ENCODE data around the gene ADAMTS9.

The ADAMTS9 gene

GRCh38 chr3:64560791-64561190 is 127.0 kb downstream of the ADAMTS9 start:
- no peaks in the 10 kb centered on the region for H3K27me3 ChIP-seq (ENCODE audit: insufficient read depth, low read length, poor library complexity, severe bottlenecking)
- no peak overlapping the region for H3K4me3 ChIP-seq (ENCODE audit: low read length, poor library complexity, severe bottlenecking)
- no peak for TF ChIP-seq EZH2phosphoT487 (IDR thresholded peaks at IDR 0.05; ENCODE audit: borderline replicate concordance)
- no peak for TF ChIP-seq CTCF (conservative IDR thresholded peaks at IDR 0.05; ENCODE audit: low read length)
- H3K9ac ChIP-seq (ENCODE audit: low read depth, low read length, poor library complexity, severe bottlenecking) = no peak overlapping the region
- H4K20me1 ChIP-seq (ENCODE audit: insufficient read depth, low read length, poor library complexity, severe bottlenecking) = no peaks in the 10 kb centered on the region
- no peak overlapping the region for H2AFZ ChIP-seq (ENCODE audit: low read length)
- H3K4me2 ChIP-seq (ENCODE audit: low read depth, low read length, poor library complexity, severe bottlenecking) = no peak overlapping the region
- H3F3A ChIP-seq (ENCODE audit: low read depth) = no peaks in the 10 kb centered on the region
- no peaks in the 10 kb centered on the region for H3K79me2 ChIP-seq (ENCODE audit: insufficient read depth, low read length)
- no peaks in the 10 kb centered on the region for H3K36me3 ChIP-seq (ENCODE audit: insufficient read depth, low read length)
- no peaks in the 10 kb centered on the region for H3K9me2 ChIP-seq (replicated peaks; ENCODE audit: low read depth, low read length)
- no peaks in the 10 kb centered on the region for H3K4me1 ChIP-seq (ENCODE audit: insufficient read depth, low read length, poor library complexity, severe bottlenecking)
- H3K9me3 ChIP-seq (ENCODE audit: insufficient read depth, low read depth, low read length) = no peaks in the 10 kb centered on the region

GRCh38 chr3:64559588-64559987 is 128.2 kb downstream of the ADAMTS9 start:
- H3K9me2 ChIP-seq (replicated peaks; ENCODE audit: low read depth, low read length) = no peaks in the 10 kb centered on the region
- no peaks in the 10 kb centered on the region for H3K4me1 ChIP-seq (ENCODE audit: insufficient read depth, low read length, poor library complexity, severe bottlenecking)
- H3F3A ChIP-seq (ENCODE audit: low read depth) = no peaks in the 10 kb centered on the region
- no peak overlapping the region for H3K4me2 ChIP-seq (ENCODE audit: low read depth, low read length, poor library complexity, severe bottlenecking)
- TF ChIP-seq CTCF (conservative IDR thresholded peaks at IDR 0.05; ENCODE audit: low read length) = no peak
- TF ChIP-seq EZH2phosphoT487 (IDR thresholded peaks at IDR 0.05; ENCODE audit: borderline replicate concordance) = no peak
- no peaks in the 10 kb centered on the region for H3K27me3 ChIP-seq (ENCODE audit: insufficient read depth, low read length, poor library complexity, severe bottlenecking)
- H4K20me1 ChIP-seq (ENCODE audit: insufficient read depth, low read length, poor library complexity, severe bottlenecking) = no peaks in the 10 kb centered on the region
- no peaks in the 10 kb centered on the region for H3K9me3 ChIP-seq (ENCODE audit: insufficient read depth, low read depth, low read length)
- H3K9ac ChIP-seq (ENCODE audit: low read depth, low read length, poor library complexity, severe bottlenecking) = no peak overlapping the region
- no peaks in the 10 kb centered on the region for H3K79me2 ChIP-seq (ENCODE audit: insufficient read depth, low read length)
- H3K36me3 ChIP-seq (ENCODE audit: insufficient read depth, low read length) = no peaks in the 10 kb centered on the region
- H2AFZ ChIP-seq (ENCODE audit: low read length) = no peak overlapping the region
- H3K4me3 ChIP-seq (ENCODE audit: low read length, poor library complexity, severe bottlenecking) = no peak overlapping the region

GRCh38 chr3:64556046-64556445 is 131.8 kb downstream of the ADAMTS9 start:
- no peak overlapping the region for H3K4me2 ChIP-seq (ENCODE audit: low read depth, low read length, poor library complexity, severe bottlenecking)
- H4K20me1 ChIP-seq (ENCODE audit: insufficient read depth, low read length, poor library complexity, severe bottlenecking) = no peaks in the 10 kb centered on the region
- H3K9me2 ChIP-seq (replicated peaks; ENCODE audit: low read depth, low read length) = no peaks in the 10 kb centered on the region
- H3K27me3 ChIP-seq (ENCODE audit: insufficient read depth, low read length, poor library complexity, severe bottlenecking) = no peaks in the 10 kb centered on the region
- H3K4me1 ChIP-seq (ENCODE audit: insufficient read depth, low read length, poor library complexity, severe bottlenecking) = no peaks in the 10 kb centered on the region
- H2AFZ ChIP-seq (ENCODE audit: low read length) = no peak overlapping the region
- H3F3A ChIP-seq (ENCODE audit: low read depth) = no peaks in the 10 kb centered on the region
- no peaks in the 10 kb centered on the region for H3K9me3 ChIP-seq (ENCODE audit: insufficient read depth, low read depth, low read length)
- H3K79me2 ChIP-seq (ENCODE audit: insufficient read depth, low read length) = no peaks in the 10 kb centered on the region
- H3K9ac ChIP-seq (ENCODE audit: low read depth, low read length, poor library complexity, severe bottlenecking) = no peak overlapping the region
- no peak overlapping the region for H3K4me3 ChIP-seq (ENCODE audit: low read length, poor library complexity, severe bottlenecking)
- no peaks in the 10 kb centered on the region for H3K36me3 ChIP-seq (ENCODE audit: insufficient read depth, low read length)
- TF ChIP-seq CTCF (conservative IDR thresholded peaks at IDR 0.05; ENCODE audit: low read length) (no peak), EZH2phosphoT487 (IDR thresholded peaks at IDR 0.05; ENCODE audit: borderline replicate concordance) (no peak)

All from Loucy (cell line).